Epithelial cell of proximal tubule (primary cell): ENCODE results near the gene NKIRAS2. TPM values are rescaled to one million over a fixed set of nuclear protein-coding genes. Genes with fewer than 3 reads are reported as not detected.

Experiments
- DNase-seq: peaks from one replicate; pipeline ENCODE4 v3.0.0-alpha.2; 2011; ENCODE audit warnings: low read depth
- H3K4me3 ChIP-seq: 2 replicates; pipeline ENCODE4 v1.5.1; 2011; ENCODE audit warnings: low read depth, mild to moderate bottlenecking, low read length
- total RNA-seq: library from RNA; depleted of rRNA; stranded (reverse); fragments of >200 nt; gene quantifications from 2 replicates; pipeline ENCODE4 v1.2.3, GENCODE V29; 2015
- TF ChIP-seq, protein P1 (sequence below): conservative IDR thresholded peaks from 2 replicates; pipeline ENCODE4 v1.5.1; 2012; ENCODE audit warnings: low read depth, mild to moderate bottlenecking, low read length

The NKIRAS2 gene
- total RNA-seq, 1 donor from 2014 or later, result 37.7 TPM

DNA sequence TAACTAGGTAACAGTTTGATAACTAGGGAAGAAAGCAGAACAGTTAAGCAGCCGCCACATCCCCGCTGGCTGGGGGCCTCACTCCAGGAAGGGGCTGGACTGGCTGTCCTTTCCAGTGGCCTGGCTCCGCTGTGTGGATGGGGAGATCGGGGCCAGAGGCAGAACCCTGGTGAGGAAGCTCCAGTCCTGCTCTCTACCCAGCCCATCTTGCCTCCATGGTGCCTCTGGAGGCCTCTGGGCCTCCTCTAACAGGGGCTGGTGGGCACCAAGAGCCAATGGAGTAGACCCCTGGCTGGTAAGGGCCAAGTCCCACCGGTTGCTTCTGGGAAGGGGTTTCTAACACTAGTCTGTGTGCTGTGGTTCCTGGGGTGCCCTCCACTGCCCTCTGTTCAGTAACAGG is 45.2 kb upstream of the NKIRAS2 start:
- no peak for DNase-seq
- no peak overlapping the region for H3K4me3 ChIP-seq
- TF ChIP-seq, protein P1, sequence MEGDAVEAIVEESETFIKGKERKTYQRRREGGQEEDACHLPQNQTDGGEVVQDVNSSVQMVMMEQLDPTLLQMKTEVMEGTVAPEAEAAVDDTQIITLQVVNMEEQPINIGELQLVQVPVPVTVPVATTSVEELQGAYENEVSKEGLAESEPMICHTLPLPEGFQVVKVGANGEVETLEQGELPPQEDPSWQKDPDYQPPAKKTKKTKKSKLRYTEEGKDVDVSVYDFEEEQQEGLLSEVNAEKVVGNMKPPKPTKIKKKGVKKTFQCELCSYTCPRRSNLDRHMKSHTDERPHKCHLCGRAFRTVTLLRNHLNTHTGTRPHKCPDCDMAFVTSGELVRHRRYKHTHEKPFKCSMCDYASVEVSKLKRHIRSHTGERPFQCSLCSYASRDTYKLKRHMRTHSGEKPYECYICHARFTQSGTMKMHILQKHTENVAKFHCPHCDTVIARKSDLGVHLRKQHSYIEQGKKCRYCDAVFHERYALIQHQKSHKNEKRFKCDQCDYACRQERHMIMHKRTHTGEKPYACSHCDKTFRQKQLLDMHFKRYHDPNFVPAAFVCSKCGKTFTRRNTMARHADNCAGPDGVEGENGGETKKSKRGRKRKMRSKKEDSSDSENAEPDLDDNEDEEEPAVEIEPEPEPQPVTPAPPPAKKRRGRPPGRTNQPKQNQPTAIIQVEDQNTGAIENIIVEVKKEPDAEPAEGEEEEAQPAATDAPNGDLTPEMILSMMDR, result no peak

DNA sequence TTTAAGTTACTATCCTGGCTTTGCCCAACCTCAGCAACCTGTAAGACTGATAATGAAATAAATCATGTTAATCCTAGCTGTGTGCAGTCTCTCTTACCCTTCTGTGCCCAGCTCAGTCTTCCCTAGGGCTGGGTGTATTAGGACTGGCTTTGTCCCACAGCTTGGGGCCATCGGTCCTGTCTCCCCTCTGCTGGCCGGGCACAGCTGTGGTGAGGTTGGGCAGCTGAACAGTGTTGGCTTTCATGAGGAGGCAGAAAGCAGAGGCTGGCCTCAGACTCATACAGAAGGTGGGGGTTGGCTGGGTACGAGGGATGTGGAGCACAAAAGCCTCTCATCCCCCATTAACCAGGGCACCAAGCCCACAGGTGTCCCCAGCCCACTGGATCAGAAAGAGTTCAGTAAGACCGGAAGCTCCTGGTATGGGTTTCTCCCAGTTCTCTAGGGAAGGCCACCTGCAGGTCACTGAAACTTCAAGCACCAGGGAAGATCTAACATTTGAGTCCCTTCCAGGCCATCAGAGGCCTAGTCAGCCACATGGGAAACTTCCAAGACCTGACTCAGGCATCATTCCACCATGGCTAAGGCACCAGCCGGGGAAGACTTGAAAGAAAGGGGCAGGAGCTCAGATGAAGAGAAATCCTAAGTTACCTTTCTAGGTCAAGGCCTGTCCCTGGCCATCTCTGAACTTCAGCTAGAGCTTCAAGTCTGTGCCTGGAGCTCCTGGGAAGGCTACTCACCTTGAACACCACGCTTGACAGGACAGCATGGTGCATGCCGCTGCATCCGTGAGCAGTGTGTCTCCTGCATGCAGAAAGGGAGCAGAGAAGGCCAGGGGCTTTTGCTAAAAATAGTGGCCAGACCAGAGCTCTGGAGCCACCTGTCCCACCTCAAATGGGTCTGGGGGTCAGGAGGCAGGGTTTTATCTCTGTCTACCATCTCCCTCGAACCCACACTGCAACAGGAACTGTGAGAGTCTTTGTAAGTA is 44.5 kb upstream of the NKIRAS2 start:
- no peak for DNase-seq
- TF ChIP-seq, protein P1, result no peak
- no peak overlapping the region for H3K4me3 ChIP-seq

DNA sequence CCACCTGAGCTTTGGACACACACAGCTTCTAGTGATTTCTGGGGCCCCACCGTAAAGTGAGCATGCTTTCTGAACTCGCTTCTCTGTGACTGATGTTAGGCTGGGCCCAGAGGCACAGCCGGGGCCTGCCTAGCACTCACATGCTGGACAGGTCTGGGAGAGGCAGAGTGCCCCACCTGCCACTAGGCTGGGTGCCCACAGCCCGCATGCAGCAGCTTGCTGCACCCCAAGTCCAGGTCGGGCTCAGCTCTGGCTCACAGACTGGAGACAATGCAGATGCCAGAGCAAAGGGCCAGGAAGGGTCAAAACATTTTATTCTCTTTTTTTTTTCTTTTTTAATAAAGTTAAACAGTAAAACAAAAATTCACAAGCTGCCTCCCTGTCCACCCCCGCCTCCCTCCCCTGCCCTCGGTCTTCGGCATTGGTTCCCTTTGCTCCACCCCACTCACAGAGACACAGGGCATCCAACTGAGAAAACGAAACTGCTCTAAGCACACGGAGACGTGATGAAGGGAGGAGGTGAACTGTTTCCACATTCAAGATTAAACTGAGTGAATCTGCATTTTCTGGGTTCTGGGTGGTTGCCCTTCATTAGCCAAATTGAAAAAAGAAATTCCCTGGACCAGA is 43.6 kb upstream of the NKIRAS2 start:
- TF ChIP-seq, protein P1, result no peak
- H3K4me3 ChIP-seq, result no peak overlapping the region
- no peak for DNase-seq

DNA sequence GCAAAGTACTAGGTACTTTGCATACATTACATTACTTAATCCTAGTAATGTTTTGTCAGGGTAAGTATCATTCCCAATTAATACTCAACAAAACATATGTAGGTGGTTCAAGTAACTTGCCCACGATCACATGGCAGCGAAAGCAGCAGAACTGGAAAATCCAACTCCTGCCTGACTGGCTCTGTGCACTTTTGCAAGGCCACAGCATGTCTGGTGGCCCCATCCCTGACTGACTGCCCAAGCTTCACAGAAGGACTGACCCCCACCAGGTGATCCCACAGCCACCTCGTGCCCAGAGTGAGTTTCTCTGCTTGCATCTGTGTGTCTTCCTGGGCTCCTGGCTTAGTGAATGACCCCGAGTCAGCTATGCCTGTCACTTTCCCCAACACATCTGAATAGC is 41.9 kb upstream of the NKIRAS2 start:
- no peak for DNase-seq
- no peak overlapping the region for H3K4me3 ChIP-seq
- TF ChIP-seq, protein P1, result no peak

DNA sequence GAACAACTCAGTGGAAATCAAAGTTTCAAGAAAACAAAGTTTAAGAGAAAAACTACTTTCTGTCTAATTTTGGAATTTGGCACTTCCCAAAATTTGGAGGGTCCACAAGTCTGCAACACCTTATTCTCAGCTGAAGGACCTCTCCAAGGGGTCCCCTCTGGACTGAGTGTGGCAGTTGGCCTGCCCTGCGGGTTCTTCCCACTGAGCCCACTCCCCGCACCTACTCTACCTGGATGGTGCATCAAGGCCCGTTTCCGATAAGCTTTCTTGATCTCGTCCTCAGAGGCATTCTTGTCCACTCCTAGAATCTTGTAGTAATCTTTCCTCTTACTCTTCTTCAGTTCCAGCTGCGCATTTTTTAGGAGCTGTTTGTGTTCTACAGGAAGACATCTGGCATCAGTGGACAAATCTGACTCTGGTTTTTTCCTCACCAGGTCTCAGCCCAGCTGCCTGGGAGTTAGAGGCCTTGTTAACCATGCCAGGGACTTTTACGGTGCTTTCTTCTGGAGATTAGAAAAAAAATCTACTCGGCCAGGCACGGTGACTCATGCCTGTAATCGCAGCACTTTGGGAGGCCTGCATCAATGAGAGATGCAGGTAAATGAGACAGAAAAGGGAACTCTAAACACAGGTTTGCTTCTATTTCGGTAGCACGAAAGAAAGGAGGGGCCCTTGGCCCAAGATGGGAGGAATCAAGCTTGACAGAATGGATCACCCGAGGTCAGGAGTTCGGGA is 37.7 kb upstream of the NKIRAS2 start:
- TF ChIP-seq, protein P1, result no peak
- DNase-seq, result no peak
- no peak overlapping the region for H3K4me3 ChIP-seq

DNA sequence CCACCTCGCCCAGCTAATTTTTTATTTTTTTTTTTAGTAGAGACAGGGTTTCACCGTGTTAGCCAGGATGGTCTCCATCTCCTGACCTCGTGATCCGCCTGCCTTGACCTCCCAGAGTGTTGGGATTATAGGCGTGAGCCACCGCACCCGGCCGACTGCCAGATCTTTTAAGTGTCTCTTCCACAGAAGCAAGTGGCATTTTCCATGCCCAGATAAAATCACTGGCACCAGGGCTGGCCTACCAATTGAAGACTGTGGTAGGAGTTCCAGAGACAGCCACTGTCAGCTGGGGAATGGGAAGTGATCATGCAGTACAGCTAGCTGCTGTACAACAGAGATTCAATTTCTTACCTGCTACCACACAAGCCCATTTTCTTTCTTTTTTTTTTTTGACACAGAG is 35.4 kb upstream of the NKIRAS2 start:
- TF ChIP-seq, protein P1, result no peak
- H3K4me3 ChIP-seq, result no peak overlapping the region
- no peak for DNase-seq
